Panc1 (cell line): Measurements from ENCODE around the gene DNAJC24. TPM values are rescaled to one million over a fixed set of nuclear protein-coding genes. Genes with fewer than 3 reads are reported as not detected.

ENCODE experiments used
- ATAC-seq: fragments of 200-7000 bp; cut with Tn5 transposase; 2 replicates; pipeline ENCODE4 v1.9.1; 2020; ENCODE audit warnings: mild to moderate bottlenecking, moderate library complexity
- BruUV-seq: library from RNA; stranded (reverse); fragments of 400-500 nt; replicated peaks from 2 replicates; lab custom pipeline; 2021; lab: Mats Ljungman, UMichigan
- CTCF ChIA-PET: fragments of 300-600 bp; sonication (Branson Sonifier 250); formaldehyde crosslinking; loops from one replicate; lab custom pipeline; 2022; ENCODE audit warnings: antibody characterized with exemption; lab: Charles Lee
- POLR2A ChIA-PET: fragments of 300-600 bp; sonication (Branson Sonifier 250); formaldehyde crosslinking; loops from one replicate; lab custom pipeline; 2022; ENCODE audit warnings: antibody characterized with exemption; lab: Charles Lee
- DNase-seq: peaks from one replicate; pipeline ENCODE4 v3.0.0-alpha.2; 2010; ENCODE audit warnings: low read depth, low spot score
- H3K27ac ChIP-seq: 2 replicates; pipeline ENCODE4 v1.5.1; 2011; ENCODE audit warnings: mild to moderate bottlenecking, low read length, inconsistent platforms
- H3K27me3 ChIP-seq: fragments of 200-500 bp; sonication (Bioruptor generic); 2 replicates; pipeline ENCODE4 v1.6.0; 2014; ENCODE audit warnings: low read length, inconsistent platforms; ENCODE audit not compliant: control insufficient read depth, insufficient read depth
- H3K36me3 ChIP-seq: fragments of 200-500 bp; sonication (Bioruptor generic); 2 replicates; pipeline ENCODE4 v1.5.1; 2014; ENCODE audit warnings: inconsistent platforms, mild to moderate bottlenecking, low read length, moderate library complexity; ENCODE audit not compliant: control insufficient read depth, insufficient read depth
- H3K4me1 ChIP-seq: 2 replicates; pipeline ENCODE4 v1.5.1; 2011; ENCODE audit warnings: inconsistent platforms, mild to moderate bottlenecking, low read length, moderate library complexity; ENCODE audit not compliant: control insufficient read depth, insufficient read depth
- H3K4me3 ChIP-seq, 2 experiments: 2 replicates each; pipeline ENCODE4 v1.5.1; 2011 to 2012; ENCODE audit warnings: low read depth in 2 of 2, low read length in 2 of 2, mild to moderate bottlenecking in 2 of 2, inconsistent platforms in 1 of 2, moderate library complexity in 1 of 2
- H3K9me3 ChIP-seq: fragments of 200-500 bp; sonication (Bioruptor generic); 2 replicates; pipeline ENCODE4 v1.5.1; 2014; ENCODE audit warnings: low read depth, mild to moderate bottlenecking, inconsistent platforms, low read length, moderate library complexity; ENCODE audit not compliant: control insufficient read depth, insufficient read depth
- CTCF ChIP-seq: fragments of 450-650 bp; IDR thresholded peaks from 2 replicates; pipeline ENCODE4 v1.5.1; 2017; ENCODE audit warnings: mild to moderate bottlenecking
- POLR2AphosphoS5 ChIP-seq: IDR thresholded peaks from 2 replicates; pipeline ENCODE4 v1.6.1; 2012; ENCODE audit warnings: mild to moderate bottlenecking, low read depth, low read length, moderate library complexity
- REST ChIP-seq, 2 experiments: IDR thresholded peaks; 2 replicates each; pipeline ENCODE4 v1.6.1; 2011 to 2012; ENCODE audit warnings: low read depth in 2 of 2, control low read depth in 1 of 2, low read length in 1 of 2, mild to moderate bottlenecking in 1 of 2, moderate library complexity in 1 of 2; ENCODE audit not compliant: insufficient read depth in 1 of 2
- SIN3A ChIP-seq: IDR thresholded peaks from 2 replicates; pipeline ENCODE4 v1.6.1; 2012; ENCODE audit warnings: low read depth, mild to moderate bottlenecking, low read length, moderate library complexity, borderline replicate concordance; ENCODE audit not compliant: insufficient read depth
- TCF7L2 ChIP-seq: IDR thresholded peaks from 2 replicates; pipeline ENCODE4 v1.6.1; 2011; ENCODE audit warnings: mild to moderate bottlenecking, low read depth, low read length, inconsistent platforms
- in situ Hi-C: cut with HindIII; loops from 2 replicates; pipeline ENCODE4 v1.10.0; 2016; ENCODE audit warnings: low sequenced_read_pairs, low pct_unique_long_range_greater_than_20kb
- intact Hi-C: fragments of 100-400 bp; cut with micrococcal nuclease; formaldehyde crosslinking; loops from one replicate; pipeline ENCODE4 v1.10.0; 2022; ENCODE audit not compliant: unreplicated experiment
- total RNA-seq: library from RNA; stranded (reverse); gene quantifications from one replicate; pipeline ENCODE4 v1.2.1, GENCODE V29; 2021; ENCODE audit not compliant: unreplicated experiment

The DNAJC24 gene
- total RNA-seq, 1 experiment from 2014 or later, result 15.7 TPM

- intact Hi-C loops, result no loop called here
- no peaks in the 10 kb centered on the region for H3K36me3 ChIP-seq
- H3K9me3 ChIP-seq, result no peaks in the 10 kb centered on the region
- ChIA-PET CTCF (no interaction called here), POLR2A (no interaction called here)
- H3K4me1 ChIP-seq, result no peaks in the 10 kb centered on the region
- no peak overlapping the region for H3K27ac ChIP-seq
- DNase-seq, result no peak
- no peak overlapping the region for H3K4me3 ChIP-seq
- no peak for ATAC-seq
- no TSS peak for BruUV-seq
- in situ Hi-C loops, result no loop called here
- H3K27me3 ChIP-seq, result no peaks in the 10 kb centered on the region
- no peak for TF ChIP-seq SIN3A
- TF ChIP-seq TCF7L2, result no peak
- no peak for TF ChIP-seq POLR2AphosphoS5
These were observed 74.1 kb downstream of the DNAJC24 start for GRCh38 chr11:31443802-31444201.

GRCh38 chr11:31445621-31446020, 76.0 kb downstream of the DNAJC24 start:
- Histone ChIP-seq H3K27ac (no peak overlapping the region), H3K9me3 (no peaks in the 10 kb centered on the region), H3K36me3 (no peaks in the 10 kb centered on the region), H3K4me3 (no peak overlapping the region), H3K27me3 (no peaks in the 10 kb centered on the region), H3K4me1 (no peaks in the 10 kb centered on the region)
- ChIA-PET POLR2A (no interaction called here), CTCF (no interaction called here)
- no peak for DNase-seq
- in situ Hi-C loops (no loop called here), intact Hi-C loops (no loop called here)
- ATAC-seq, result no peak
- no peak for TF ChIP-seq TCF7L2
- TF ChIP-seq REST (IDR thresholded peaks at IDR 0.05; ENCODE audit: insufficient read depth in 1 of 2, low read depth in 2 of 2, low read length in 1 of 2), result no peak
- TF ChIP-seq CTCF, result no peak
- no peak for TF ChIP-seq SIN3A
- no peak for TF ChIP-seq POLR2AphosphoS5
- no TSS peak for BruUV-seq

GRCh38 chr11:31449040-31449439, 79.4 kb downstream of the DNAJC24 start:
- no peaks in the 10 kb centered on the region for H3K4me1 ChIP-seq
- in situ Hi-C loops (no loop called here), intact Hi-C loops (no loop called here)
- ChIA-PET CTCF (no interaction called here), POLR2A (no interaction called here)
- no peaks in the 10 kb centered on the region for H3K27me3 ChIP-seq
- DNase-seq, result no peak
- H3K4me3 ChIP-seq, result no peak overlapping the region
- no peak for ATAC-seq
- no peaks in the 10 kb centered on the region for H3K9me3 ChIP-seq
- H3K36me3 ChIP-seq, result no peaks in the 10 kb centered on the region
- H3K27ac ChIP-seq, result no peak overlapping the region
- BruUV-seq, result no TSS peak
- TF ChIP-seq SIN3A (no peak), CTCF (no peak), TCF7L2 (no peak), REST (IDR thresholded peaks at IDR 0.05; ENCODE audit: insufficient read depth in 1 of 2, low read depth in 2 of 2, low read length in 1 of 2) (no peak), POLR2AphosphoS5 (no peak)
